Measurements from ENCODE around the gene PDE4B.

Gene PDE4B

GRCh38 chr1:66271216-66271903 is 478.7 kb downstream of the PDE4B start:
- DNase-seq = peak; percentile 58

GRCh38 chr1:66271904-66272254 is 479.2 kb downstream of the PDE4B start:
- DNase-seq = no peak

- DNase-seq = no peak
Observed at GRCh38 chr1:66273656-66274055, 481.0 kb downstream of the PDE4B start.

- peak; percentile 38 for DNase-seq
Observed at GRCh38 chr1:66274634-66275033, 481.9 kb downstream of the PDE4B start.

- peak; percentile 63 for DNase-seq
Observed at GRCh38 chr1:66275083-66275482, 482.4 kb downstream of the PDE4B start.

GRCh38 chr1:66275601-66276023 is 482.9 kb downstream of the PDE4B start:
- no peak for DNase-seq

- DNase-seq = peak; percentile 61
Observed at GRCh38 chr1:66276218-66276617, 483.5 kb downstream of the PDE4B start.

GRCh38 chr1:66278260-66279021 is 485.7 kb downstream of the PDE4B start:
- DNase-seq = no peak

GRCh38 chr1:66281808-66282207 is 489.1 kb downstream of the PDE4B start:
- DNase-seq = no peak

GRCh38 chr1:66282343-66282852 is 489.7 kb downstream of the PDE4B start:
- peak; percentile 80 for DNase-seq

- DNase-seq = no peak
Observed at GRCh38 chr1:66282891-66283621, 490.4 kb downstream of the PDE4B start.

- no peak for DNase-seq
Observed at GRCh38 chr1:66283622-66284041, 490.9 kb downstream of the PDE4B start.

GRCh38 chr1:66284746-66285145 is 492.1 kb downstream of the PDE4B start:
- DNase-seq = no peak

GRCh38 chr1:66285618-66286270 is 493.0 kb downstream of the PDE4B start:
- DNase-seq = no peak

- no peak for DNase-seq
Observed at GRCh38 chr1:66286307-66286706, 493.6 kb downstream of the PDE4B start.

- no peak for DNase-seq
Observed at GRCh38 chr1:66288048-66288447, 495.4 kb downstream of the PDE4B start.

GRCh38 chr1:66290761-66291530 is 498.3 kb downstream of the PDE4B start:
- no peak for DNase-seq

- DNase-seq = no peak
Observed at GRCh38 chr1:66291531-66291864, 498.8 kb downstream of the PDE4B start.

GRCh38 chr1:66292305-66292704 is 499.6 kb downstream of the PDE4B start:
- no peak for DNase-seq

GRCh38 chr1:66292944-66293343 is 500.2 kb downstream of the PDE4B start:
- no peak for DNase-seq

- DNase-seq = no peak
Observed at GRCh38 chr1:66294707-66295370, 502.1 kb downstream of the PDE4B start.

GRCh38 chr1:66295803-66296202 is 503.1 kb downstream of the PDE4B start:
- no peak for DNase-seq

Data from central memory CD4-positive, alpha-beta T cell (primary cell).